ENCODE results near the gene HHAT.

The HHAT gene

DNA sequence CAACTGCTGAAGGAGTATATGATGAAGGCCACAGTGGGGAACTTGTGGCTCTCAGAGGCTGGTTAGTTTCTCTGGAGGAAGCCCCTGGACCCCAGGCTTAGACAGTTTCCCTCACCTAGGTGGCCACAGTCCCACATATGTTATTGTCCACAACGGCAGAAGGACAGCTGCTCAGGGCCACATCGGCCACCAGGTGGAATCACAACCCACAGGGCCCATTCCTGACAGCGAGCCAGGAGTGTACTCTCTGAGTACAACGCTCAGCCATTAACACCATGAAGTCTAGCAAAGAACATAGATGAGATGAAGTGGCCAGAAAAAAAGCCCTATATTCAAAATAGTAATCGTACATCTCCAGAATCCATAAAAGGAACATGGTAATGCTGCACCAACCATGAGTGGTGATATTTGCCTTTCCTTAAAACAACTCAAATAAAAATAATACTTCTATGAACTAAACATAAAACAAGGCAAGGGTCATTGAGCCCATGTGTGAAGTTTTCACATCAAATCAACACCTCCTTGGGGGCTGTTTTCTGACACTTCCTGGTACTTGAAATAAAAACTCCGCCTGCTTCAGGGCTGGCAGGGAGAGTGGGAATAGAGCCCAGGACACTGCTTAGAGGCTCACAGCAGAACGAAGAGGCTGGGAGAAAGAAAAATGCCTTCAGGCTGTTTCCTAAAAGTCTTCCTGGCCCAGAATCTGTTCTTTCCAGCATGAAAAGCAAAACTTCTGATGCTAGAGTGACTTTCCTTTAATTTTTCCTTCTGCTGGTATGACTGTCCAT lies 383.3 kb downstream of the HHAT start:
- DNase-seq (ENCODE audit: low read depth in 2 of 2): no peak

GRCh38 chr1:210715072-210715471 lies 386.4 kb downstream of the HHAT start:
- no peak for DNase-seq (ENCODE audit: low read depth in 2 of 2)

GRCh38 chr1:210722410-210723081 lies 393.8 kb downstream of the HHAT start:
- no peak for DNase-seq (ENCODE audit: low read depth in 2 of 2)

DNA sequence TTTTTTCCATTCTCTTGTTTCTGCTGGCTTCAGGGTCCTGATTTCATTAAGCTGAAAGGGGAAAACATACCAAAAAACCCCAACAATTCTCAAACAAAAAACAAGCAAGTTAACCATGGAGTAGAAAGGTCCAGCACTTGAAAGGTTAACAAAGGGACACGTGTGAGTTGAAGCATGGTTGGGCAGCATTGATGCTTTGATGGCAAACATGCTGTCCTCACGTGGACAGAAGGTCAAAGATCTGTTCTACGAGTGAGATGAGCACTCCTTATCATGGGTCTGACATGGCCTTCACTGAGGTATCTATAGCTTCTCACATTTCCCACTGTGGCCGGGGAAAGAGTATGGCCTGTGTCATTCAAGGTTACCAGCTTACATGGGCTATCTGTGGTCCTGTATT lies 394.9 kb downstream of the HHAT start:
- DNase-seq (ENCODE audit: low read depth in 2 of 2): no peak

DNA sequence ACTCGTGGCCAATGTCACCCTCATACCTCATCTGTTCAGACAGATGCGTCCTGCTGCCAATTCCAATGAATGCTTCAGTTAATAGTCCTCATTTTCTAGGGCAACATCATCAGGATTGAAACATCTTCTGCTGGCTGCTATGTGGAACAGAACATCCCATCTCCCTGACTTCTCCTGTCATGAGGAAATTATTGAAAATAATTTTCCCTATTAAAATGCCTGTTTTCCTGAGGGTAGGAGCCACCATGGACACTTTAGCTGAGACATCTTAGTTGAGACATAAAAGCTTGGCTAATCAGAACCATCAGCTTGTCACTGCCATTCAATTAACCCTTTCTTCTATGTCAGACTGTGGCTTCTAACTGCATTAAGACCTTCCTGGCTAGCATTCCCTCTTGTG lies 396.1 kb downstream of the HHAT start:
- DNase-seq (ENCODE audit: low read depth in 2 of 2): no peak
